Measurements from ENCODE around the gene MRPL47.
A peak's percentile ranks its signal among the peaks of the same experiment; 100 is the strongest.

MRPL47 gene

GRCh38 chr3:179590669-179591068, 13.8 kb downstream of the MRPL47 start:
- DNase-seq, result no peak

DNA sequence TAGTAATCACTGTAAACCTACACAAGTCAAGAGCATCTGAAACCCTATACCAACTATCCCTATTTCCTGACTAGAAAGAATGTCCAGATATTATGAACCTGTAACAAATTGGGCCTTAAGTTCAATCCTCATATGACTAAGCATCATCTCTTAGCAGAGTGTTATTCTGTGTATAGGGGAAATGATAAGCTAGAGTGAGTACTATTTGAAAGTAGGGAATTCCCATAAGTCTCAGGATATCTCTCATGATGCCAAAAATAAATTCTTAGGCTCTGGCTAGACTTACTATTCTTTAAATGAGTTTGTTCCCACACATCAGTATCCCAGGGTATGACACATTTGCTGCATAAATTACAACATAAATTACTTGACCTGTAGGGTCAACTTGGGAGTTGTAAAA, 15.3 kb downstream of the MRPL47 start:
- no peak for DNase-seq

DNA sequence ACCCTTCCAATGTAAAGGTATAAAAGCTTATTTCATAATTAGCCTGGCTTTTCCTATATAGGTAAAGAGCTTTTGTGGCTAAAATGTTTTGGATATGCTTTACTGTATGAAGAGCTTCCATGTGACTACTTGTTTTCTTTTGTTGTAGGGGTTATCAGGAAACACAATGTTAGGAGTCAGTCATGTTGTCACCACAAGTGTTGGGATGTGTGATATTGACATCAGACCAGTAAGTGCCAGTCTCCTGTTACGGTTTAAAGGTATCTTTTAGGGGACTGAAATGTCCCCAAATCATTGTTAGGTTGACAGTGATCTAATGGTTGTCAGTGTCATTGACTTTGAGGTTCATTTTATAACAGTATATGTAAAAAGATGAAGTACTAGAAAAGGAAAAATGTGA, 23.4 kb downstream of the MRPL47 start:
- DNase-seq, result no peak

DNA sequence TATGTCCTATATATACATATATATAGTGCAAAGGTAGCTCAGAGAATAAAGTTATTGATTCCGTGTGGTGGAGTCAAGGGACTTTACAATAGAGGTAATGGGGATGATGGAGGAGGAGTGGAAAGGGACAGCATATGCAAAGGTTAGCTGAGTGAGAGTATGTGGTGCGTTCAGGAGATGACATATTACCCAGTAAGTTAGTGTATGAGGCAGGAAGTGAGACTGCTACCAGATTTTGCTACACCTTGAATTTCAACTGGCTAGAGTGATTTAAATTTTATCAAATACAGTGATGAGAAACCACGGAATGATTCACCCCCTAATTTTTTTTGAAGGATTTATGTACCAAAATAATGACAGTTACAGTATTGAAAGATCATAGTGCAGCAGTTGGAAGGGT, 38.9 kb downstream of the MRPL47 start:
- no peak for DNase-seq

DNA sequence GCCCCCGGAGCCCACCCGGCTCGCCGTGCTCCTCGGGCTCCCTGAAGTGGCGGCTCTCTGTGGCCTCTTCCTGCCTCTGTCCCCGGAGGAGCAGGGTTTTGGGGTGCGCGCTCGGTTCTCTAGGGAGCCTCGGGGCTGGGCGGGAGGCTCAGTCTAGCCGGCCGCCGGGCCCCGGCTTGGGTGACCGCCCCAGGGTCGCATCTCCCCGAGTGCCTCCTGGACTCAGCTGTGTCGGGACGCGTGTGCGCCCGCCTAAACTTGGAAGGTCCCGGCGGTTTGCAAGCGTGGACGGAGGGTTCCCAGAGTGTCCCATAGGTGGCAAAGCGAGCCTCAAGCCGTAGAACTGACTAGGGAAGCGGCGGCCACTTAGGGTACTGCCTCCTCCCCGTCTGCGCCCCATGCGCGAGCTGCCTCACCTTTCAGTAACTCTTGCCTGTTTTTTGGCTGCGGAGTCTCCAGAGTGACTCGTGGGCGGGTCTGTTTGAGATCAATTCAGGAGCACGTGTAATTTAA, 41.1 kb downstream of the MRPL47 start:
- peak; percentile 56 to 71 for DNase-seq

- peak; percentile 98 to 99 for DNase-seq
Measured at GRCh38 chr3:179562591-179563270, 41.7 kb downstream of the MRPL47 start, which contains the start of gene ACTL6A. ACTL6A (plus strand) TSS chr3:179562926; CDS start chr3:179563093, 167 bp downstream.

DNA sequence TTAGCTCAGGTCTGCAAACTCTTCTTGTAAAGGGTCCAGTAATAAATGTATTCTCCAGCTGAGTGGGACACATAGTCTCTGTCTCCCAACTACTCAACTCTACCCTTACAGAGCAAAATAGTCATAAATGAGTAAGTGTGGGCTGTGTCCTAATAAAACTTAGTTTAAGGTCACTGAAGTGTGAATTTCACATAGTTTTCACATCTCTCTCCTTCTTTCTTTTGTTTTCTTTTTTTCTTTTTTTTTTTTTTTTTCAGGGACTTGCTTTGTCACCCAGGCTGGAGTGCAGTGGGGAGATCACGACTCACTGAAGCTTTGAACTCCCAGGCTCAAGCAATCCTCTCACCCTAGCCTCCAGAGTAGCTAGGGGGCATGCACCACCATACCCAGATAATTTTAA, 43.6 kb downstream of the MRPL47 start:
- DNase-seq, result no peak

- DNase-seq, result peak; percentile 12 to 57
Measured at GRCh38 chr3:179558742-179559364, 45.6 kb downstream of the MRPL47 start.

DNA sequence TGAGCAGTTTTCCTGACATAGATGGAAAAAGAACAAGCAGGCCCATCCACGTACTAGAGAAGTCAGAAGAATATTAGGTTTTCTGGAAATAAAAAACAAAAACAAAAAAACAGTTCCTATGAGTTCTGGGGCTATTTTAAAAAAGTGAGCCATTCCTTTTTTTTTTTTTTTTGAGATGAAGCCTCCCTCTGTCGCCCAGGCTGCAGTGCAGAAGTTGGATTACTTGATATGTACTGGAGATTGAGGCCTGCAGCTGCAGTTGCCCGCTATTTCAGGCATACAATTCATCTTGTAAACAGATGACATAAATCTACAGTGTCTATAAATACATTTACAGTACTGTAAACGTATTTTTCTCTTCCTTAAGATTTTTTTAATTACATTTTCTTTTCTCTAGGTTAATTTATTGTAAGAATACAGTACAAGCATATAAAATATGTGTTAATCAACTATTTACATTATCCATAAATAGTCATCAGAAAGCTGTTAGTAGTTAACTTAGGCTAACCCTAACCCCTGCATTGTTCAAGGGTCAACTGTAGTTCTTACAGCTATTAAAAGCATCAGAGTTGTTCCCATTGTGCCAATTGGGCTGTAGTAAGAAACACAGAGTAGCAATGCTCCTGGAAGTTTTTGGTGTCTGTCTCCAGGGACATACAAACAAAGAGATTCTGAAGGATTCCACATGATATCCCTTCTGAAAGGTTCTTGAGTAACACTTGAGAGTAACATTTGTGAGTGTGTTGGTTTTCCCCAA, 52.9 kb downstream of the MRPL47 start:
- no peak for DNase-seq

GRCh38 chr3:179546814-179547241, 57.6 kb downstream of the MRPL47 start:
- no peak for DNase-seq

DNA sequence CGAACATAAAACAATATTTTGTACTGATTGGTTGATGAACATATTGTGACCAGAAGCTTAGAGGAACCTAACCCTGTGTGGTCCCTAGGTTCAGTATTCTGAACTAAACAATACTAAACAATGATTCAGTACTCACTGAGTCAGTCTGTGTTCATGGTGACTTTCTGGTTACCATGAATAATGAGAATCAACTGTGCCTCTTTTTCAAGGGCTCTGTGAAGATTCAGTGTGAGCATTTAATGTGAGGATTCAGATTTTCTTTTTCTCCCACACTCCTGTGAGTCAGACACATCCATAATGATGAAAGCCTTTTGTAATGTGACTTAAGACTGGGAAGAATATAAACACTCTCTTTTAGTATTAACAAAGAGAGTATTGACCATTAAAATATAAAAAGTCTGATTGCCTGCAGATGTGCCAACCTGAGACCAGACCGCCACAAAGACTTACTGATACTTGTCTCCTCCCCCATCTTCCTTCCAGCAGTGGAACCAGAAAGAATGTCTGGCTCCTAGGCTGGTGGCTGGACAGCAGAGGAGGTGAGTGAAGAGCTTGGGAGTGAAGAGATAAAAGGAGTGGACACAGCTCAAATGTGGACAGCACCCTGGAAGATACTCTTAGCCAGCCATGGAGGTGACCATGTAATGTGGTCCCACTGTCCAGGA, 59.3 kb downstream of the MRPL47 start:
- DNase-seq, result no peak

DNA sequence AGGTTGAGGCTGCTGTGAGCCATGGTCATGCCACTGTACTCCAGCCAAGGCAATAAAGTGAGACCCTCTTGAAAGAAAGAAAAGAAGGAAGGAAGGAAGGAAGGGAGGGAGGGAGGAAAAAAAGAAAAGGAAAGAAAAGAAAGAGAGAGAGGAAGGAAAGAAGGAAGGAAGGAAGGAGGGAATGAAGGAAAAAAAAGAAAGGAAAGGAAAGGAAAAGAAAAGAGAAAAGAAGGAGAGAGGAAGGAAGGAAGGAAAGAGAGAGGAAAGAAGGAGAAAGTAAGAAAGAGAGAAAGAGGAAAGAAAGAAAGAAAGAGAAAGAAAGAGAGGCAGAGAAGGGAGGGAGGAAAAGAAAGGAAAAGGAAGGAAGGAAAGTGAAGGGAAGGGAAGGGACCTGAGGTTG, 62.1 kb downstream of the MRPL47 start:
- DNase-seq, result no peak

DNA sequence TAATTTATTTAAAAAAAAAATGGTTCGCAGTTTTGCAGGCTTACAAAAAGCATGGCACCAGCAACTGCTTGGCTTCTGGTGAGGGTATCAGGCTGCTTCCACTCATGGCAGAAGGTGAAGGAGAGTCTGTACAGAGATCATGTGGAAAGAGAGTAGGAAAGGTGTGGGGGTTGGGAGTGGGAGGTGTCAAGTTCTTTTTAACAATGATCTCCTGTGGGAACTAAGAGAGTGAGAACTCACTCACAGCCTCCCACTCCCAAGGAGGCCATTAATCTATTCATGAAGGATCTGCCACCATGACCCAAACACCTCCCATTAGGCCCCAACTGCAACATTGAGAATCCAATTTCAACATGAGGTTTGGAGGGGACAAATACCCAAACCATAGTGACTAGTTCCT, 62.8 kb downstream of the MRPL47 start:
- DNase-seq, result no peak

GRCh38 chr3:179541094-179541493, 63.3 kb downstream of the MRPL47 start:
- no peak for DNase-seq

Measured in SW 1271 (cell line).